IPS-18c (cell line): Measurements from ENCODE around the gene ZNF662.
"Not testable (repeated sequence)": the region's sequence is repeated elsewhere in the genome, so short reads cannot be mapped to it uniquely, and the experiment has no call there.

Source experiments
- H3K4me3 ChIP-seq: 2 replicates; pipeline ENCODE4 v1.7.0; 2013; ENCODE audit warnings: low read depth, mild to moderate bottlenecking, low read length, moderate library complexity; ENCODE audit not compliant: insufficient read depth
- H3K9me3 ChIP-seq: one replicate; pipeline ENCODE4 v1.6.1; 2013; ENCODE audit warnings: mild to moderate bottlenecking, low read length, moderate library complexity; ENCODE audit not compliant: control insufficient read depth, insufficient read depth

Gene ZNF662

DNA sequence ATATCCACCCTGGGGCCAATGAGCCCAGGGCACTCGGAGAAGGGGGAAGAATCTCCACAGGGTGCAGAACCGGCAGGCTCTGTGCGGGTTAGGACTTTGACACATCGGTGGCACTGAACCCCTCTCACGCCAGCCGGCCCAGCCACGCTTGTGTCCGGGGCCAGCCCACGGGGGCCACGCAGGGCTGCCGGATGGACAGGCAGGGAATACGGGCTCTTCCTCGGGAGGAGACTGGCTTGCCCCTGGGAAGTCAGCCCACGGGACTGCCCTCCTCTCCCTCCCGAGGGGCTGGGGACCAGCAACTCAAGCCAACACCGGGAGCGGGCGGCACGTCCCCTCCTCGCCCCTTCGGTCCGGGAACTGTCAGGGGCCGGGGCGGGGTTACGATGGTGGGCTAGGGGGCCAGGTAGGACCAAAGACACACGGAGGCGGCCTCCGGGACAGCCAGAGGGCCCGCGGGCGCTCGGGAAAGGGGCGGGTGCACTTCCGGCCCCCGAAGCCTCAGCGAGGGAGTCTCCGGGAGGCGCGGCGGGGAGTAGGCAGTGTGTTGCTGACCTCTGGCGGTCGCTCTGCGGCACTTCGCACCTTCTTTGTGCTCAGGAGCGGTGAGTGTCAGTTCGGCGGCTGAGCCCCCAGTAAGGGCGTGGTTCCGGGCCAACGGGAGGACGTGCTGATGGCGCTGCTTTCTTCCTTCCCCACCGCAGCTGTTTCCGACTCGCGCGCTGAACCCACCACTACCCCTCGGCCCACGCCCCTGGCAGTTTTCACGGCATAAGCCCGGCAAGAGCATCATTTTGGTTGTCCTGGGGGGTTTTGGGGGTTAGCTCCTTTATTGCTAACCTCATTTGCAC, 25.1 kb upstream of the ZNF662 start:
- Histone ChIP-seq H3K4me3 (peak overlapping the region; percentile 56), H3K9me3 (no peaks in the 10 kb centered on the region)

DNA sequence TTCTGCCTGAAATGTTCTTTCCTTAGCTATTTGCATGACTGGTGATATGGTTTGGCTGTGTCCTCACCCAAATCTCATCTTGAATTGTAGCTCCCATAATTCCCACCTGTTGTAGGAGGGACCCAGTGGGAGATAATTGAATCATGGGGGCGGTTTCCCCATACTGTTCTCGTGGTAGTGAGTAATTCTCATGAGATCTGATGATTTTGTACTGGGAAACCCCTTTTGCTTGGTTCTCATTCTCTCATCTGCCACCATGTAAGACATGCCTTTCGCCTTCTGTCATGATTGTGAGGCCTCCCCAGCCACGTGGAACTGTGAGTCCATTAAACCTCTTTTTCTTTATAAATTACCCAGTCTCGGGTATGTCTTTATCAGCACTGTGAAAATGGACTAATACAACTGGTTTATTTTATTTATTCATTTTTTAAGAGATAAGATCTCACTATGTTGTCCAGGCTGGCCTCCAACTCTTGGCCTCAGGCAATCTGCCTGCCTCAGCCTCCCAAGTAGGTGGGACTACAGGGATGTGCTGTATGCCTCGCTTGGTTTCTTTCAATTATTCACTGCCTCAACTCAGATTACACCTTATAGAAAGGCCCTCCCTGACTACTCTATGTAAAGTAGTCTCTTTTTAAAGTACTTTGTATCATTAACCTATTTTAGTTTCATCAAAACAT, 22.6 kb upstream of the ZNF662 start:
- H3K9me3 ChIP-seq, H3K4me3 ChIP-seq: not testable (repeated sequence)

DNA sequence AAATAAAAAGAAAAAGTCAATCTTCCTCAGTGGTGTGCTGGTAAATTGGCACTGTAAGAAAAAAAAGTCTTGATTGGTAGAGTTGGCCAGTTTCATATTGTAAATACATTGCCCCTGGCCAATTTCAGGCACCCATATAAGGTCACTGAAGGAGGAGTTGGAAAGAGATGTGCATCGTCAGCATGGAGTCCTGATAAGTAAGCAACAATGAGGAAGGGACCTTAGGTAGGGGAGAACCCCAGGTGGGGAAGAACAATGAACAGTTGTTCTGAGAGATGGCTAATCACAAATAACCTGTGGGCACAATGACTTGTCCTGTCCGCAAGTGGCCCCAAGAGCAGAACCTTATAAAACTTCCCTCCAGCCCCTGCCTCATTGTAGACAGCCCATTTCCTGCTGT, 21.6 kb upstream of the ZNF662 start:
- Histone ChIP-seq H3K4me3 (no peak overlapping the region), H3K9me3 (no peaks in the 10 kb centered on the region)

DNA sequence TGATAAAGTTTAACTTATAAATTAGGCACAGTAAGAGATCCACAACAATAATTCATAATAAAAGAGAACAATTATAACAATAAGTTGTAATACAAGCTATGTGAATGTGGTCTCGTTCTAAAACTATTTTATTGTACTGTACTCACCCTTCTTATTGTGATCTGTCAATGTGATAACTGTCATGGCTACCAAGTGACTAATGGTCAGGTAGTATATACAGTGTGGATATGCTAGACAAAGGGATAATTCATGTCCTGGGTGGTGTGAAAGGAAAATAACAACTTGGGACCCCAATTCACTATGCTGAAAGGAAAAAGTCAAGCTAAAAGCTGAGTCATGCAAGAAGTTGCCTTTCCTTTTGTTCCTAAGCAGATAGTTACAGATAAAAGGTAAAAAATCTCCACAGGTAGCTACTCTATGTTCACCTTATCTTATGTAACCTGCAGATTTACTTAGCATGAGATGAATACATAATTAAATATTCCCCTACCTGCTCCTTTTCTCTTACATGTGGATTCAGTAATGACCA, 19.6 kb upstream of the ZNF662 start:
- Histone ChIP-seq H3K9me3 (no peaks in the 10 kb centered on the region), H3K4me3 (no peak overlapping the region)

DNA sequence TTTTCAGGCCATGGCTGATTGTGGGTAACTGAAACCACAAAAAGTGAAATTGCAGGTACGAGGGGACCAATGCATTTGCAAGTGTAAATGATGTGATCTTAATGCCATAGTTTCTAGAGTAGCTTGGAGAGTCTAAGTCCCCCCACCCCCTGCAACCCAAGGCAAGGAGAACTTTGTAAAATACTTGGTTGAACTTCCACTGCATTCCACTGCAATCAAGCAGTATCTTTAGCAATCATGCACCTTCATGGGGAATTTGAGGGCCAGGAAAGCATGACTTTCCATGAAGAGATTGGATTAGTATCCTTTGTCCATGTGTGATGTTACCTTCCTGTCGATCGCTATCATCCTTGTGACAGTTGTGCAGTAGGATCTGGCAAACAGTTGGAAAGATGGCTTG, 18.9 kb upstream of the ZNF662 start:
- Histone ChIP-seq H3K9me3 (no peaks in the 10 kb centered on the region), H3K4me3 (no peak overlapping the region)

DNA sequence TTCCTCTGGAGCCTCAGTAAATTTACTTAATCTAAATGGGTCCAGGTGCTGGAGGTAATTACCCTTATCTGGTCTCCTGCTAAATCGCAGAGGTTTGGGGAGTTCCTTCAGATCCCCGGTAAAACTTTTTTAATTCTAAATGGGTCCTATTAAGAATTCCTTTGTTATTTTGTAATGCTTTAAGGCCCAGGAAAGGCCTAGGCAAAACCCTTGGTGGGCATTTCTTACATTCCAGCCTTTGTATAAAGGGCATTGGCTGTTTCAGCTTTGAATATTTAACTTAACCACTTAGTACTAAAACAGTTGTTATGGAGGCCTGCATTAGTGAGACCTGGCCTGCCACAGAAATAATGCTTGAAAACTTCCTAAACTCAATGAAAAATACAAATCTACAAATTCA, 14.9 kb upstream of the ZNF662 start:
- Histone ChIP-seq H3K9me3 (peaks cover 2% of the 10 kb centered on the region), H3K4me3 (no peak overlapping the region)

DNA sequence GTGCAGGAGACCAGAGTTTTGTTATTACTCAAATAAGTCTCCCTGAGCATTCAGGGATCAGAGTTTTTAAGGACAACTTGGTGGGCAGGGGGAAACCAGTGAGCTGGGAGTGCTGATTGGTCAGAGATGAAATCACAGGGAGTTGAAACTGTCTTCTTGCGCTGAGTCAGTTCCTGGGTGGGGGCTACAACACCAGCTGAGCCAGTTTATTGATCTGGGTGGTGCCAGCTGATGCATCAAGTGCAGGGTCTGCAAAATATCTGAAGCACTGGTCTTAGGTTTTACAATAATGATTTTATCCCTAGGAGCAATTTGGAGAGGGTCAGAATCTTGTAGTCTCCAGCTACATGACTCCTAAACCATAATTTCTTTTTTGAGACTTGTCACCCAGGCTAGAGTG, 13.8 kb upstream of the ZNF662 start:
- Histone ChIP-seq H3K9me3 (peaks cover 2% of the 10 kb centered on the region), H3K4me3 (no peak overlapping the region)

DNA sequence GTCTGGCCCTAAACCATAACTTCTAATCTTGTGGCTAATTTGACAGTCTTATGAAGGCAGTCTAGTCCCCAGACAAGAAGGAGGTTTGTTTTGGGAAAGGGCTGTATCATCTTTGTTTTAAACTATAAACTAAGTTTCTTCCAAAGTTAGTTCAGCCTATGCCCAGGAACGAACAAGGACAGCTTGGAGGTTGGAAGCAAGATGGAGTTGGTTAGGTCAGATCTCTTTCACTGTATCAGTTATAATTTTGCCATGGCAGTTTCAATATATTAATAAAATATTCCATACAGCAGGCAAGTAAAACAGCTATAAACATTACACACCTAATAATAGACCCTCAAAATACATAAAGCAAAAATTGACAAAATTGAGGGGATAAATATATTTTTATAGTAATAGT, 13.1 kb upstream of the ZNF662 start:
- H3K9me3 ChIP-seq: peaks cover 2% of the 10 kb centered on the region
- H3K4me3 ChIP-seq: no peak overlapping the region

DNA sequence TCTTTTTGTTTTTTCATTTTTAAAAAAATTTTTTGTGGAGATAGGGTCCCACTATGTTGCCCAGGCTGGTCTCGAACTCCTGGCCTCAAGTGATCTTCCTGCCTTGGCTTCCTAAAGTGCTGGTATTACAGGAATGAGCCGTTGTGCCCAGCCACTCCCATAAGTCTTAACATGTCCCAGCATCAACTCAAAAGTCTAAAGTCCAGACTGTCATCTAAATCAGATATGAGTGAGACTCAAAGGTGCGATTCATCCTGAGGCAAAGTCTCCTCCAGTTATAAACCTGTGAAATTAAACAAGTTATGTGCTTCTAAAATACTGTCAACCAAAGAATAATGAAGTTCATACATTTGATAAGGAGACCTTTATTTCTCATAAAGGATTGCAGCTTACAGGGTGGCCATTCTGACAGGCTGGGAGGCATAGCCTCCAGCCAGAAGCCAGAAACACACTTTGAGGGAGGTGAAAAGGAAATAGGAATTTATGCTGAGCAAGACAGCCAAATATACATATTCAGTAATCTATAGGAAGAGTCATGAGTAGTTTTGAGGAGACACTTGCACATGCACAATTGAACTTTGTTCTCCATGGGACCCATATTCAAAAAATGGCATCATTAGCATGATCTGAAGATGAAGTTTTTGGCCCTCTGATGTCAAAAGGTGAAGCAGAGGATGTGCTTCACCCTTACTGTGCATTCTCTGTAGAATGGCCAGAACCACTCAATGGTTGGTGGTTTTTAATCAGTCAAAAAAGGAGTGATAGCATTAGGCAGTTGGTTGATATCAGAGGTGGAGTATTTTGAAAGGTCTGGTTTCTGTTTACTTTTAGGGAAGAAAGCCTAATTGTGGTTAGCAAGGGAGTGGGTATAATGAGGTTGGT, 11.0 kb upstream of the ZNF662 start:
- Histone ChIP-seq H3K4me3 (no peak overlapping the region), H3K9me3 (peaks cover 4% of the 10 kb centered on the region)

DNA sequence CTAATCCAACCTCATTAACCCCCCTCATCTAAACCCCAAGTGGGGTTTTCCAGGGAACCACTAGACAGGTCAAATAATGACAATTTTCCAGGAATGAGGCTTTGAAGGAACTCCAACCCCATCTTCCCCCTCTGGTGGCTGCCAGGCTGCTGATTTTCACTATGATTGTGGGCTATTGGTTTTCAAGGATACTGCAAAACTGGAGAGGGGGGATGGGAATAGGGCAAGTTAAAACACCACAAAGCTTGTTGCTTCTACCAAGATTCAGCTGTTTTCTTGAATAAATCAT, 10.4 kb upstream of the ZNF662 start:
- peaks cover 4% of the 10 kb centered on the region for H3K9me3 ChIP-seq
- H3K4me3 ChIP-seq: no peak overlapping the region

DNA sequence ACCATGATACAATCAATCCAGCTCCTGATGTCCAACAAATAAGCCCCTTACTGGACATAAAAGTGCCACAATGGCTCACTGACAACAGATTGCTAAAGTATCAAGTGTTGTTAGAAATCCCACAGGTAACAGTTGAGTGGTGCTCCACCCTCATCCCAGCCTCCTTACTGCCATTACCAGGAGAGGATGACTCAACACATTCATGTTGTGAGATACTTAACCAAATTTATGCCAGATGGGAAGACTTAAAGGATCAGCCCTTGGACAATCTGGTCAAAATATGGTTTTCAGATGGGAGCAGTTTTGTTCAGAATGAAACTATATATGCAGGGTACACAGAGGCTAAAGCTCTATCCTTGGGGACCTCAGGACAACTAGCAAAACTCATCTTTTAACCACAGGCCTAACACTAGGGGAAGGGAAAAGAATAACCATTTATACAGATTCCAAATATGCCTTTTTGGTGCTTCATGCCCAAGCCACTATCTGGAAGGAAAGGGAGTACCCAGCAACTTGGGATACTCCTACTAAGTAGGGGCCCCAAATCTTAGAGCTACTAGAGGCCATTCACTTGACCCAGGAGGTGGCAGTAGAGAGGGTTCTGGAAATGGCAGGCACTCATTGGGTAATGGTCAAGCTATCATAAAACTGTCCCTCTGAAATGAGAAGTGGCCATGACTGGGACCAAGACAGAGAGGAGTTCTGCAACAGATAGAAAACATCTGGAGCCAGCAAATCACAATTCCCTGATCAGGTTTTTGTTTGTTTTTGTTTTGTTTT, 6.9 kb upstream of the ZNF662 start:
- peaks cover 3% of the 10 kb centered on the region for H3K9me3 ChIP-seq
- no peak overlapping the region for H3K4me3 ChIP-seq

DNA sequence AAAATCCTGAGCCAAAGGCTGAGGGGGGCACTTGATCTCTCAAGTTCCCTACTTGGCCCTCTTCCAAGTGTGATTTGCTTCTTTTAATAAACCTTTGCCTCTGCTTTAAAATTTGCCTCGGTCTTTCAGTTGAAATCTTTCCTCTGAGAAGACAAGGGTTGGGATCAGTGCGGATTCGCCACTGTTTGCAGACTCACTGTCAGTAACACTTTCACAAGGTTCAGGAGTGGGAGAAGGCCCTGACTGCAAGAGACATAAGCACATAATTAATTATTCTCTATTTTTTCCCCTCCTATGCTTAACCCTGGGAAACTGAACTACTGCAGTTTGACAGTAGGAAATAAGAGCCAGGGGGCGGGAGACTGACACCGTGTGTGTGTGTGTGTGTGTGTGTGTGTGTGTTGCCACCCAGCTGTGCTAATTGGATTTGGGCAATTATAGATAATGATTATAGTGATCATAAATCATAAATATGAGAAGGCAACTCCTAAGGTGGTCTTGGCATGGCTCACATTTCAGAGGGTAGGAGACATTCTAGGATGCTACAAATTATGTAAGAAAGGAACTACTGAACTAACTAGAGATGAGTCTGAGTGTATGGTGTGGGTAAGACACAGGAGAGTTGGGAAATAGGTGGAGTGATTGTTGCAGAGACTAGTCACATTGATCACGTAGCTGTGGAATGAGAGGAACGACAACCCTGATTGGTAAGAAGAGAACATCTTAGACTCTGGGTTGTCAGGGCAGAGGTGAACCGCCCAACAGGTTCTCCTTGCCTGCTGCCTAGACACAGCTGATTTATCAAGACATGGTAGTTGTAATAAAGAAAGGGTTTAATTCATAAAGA, 5.5 kb upstream of the ZNF662 start:
- H3K4me3 ChIP-seq: no peak overlapping the region
- H3K9me3 ChIP-seq: peaks cover 2% of the 10 kb centered on the region

DNA sequence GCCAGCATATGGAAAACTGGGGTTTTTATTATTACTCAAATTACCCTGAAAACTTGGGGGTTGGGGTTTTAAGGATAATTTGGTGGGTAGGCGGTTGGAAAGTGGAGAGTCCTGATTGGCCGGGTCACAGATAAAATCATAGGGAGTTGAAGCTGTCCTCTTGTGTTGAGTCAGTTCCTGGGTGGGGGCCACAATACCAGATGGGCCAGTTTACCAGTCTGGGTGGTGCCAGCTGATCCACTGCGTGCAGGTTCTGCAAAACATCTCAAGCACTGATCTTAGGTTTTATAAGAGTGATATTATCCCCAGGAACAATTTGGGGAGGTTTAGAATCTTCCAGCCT, 4.9 kb upstream of the ZNF662 start:
- peaks cover 2% of the 10 kb centered on the region for H3K9me3 ChIP-seq
- no peak overlapping the region for H3K4me3 ChIP-seq

DNA sequence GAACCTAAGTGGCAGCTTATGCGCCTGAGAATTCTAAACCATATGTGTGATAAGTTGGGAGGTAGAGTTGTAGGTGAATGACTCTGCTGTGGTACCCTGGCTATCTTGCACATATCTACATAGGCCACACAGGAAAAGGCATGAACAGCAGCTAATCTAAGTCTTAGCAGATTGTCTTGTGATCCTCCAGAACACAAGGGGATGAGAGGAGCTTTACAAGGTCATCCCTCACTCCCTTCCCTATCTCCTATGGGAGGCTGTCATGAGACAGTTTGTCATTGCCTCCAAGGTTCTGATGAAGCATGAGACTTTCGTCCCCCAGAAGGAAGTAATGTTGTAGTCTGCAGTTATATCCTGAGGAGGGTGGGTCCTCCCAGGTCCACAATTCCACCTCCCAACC, 3.7 kb upstream of the ZNF662 start:
- H3K4me3 ChIP-seq: no peak overlapping the region
- H3K9me3 ChIP-seq: peaks cover 2% of the 10 kb centered on the region

DNA sequence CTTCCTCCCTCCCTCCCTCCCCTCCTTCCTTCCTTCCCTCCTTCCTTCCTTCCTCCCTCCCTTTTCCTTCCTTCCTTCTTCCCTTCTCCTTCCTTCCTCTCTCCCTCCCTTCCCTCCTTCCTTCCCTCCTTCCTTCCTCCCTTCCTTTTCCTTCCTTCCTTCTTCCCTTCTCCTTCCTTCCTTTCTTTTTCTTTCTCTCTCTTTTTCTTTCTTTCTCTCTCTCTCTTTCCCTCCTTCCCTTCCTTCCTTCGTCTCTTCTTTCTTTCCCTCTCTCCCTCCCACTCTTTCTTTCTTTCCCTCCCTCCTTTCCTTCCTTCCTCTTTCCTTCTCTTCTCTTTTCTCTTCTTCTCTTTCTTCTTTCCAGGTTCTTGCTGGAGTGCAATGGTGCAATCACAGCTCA, 1.9 kb upstream of the ZNF662 start:
- no peak overlapping the region for H3K4me3 ChIP-seq
- H3K9me3 ChIP-seq: peaks cover 2% of the 10 kb centered on the region

DNA sequence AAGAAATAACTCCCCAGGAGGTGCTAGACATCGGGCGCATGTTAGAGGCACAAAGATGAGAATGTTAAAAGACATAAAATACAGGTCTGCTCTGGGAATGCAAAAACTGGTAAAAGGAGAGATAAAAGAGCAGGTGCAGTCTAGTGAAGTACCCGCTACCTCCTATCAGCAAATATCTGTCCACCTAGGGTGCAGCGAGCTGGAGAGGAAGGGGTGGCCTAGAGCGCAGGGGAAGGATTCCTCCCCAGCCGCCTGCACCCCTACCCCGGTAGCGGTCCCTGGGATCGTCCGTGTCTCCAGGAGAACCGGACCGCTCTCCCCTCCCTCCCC, 237 bp upstream of the ZNF662 start:
- H3K9me3 ChIP-seq: peaks cover 3% of the 10 kb centered on the region
- no peak overlapping the region for H3K4me3 ChIP-seq

DNA sequence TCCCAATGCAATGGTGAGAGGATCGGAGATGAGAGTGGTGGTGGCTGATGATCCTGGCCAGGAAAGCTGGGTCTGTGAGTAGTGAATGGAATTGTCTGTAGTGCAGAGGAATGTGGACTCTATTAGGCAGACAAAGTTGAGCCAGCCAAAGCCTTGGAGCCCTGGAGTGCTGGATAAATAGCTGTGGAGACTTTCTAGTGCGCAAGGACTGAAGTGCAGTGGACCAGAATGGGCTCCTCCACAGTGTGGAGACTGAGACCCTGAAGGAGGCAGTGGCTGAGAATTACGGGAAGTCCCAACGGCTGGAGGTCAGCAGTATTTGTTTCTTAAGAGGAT, 874 bp downstream of the ZNF662 start:
- H3K4me3 ChIP-seq: no peak overlapping the region

More for the DNA sequence above, 874 bp downstream of the ZNF662 start:
- H3K9me3 ChIP-seq: peaks cover 5% of the 10 kb centered on the region
